A549 (cell line): ENCODE results near the gene CEACAM4. TPM values are rescaled to one million over a fixed set of nuclear protein-coding genes. Genes with fewer than 3 reads are reported as not detected.

Source experiments
- ATAC-seq, 2 experiments: fragments of 200-7000 bp in 1 of 2; fragments of >200 bp in 1 of 2; cut with Nextera tagmentation in 1 of 2; cut with Tn5 transposase in 1 of 2; 3 replicates each; pipeline versions ENCODE4 v1.8.0 to v1.9.1; 2018 to 2020; ENCODE audit warnings: mild to moderate bottlenecking in 1 of 2, moderate library complexity in 1 of 2
- CTCF ChIA-PET: fragments of 300-600 bp; sonication (Branson Sonifier 250); formaldehyde crosslinking; extraction: SDS; loops from one replicate; lab custom pipeline; 2021; ENCODE audit warnings: antibody characterized with exemption, inconsistent platforms; lab: Yijun Ruan, JAX
- POLR2A ChIA-PET: fragments of 350-600 bp; formaldehyde crosslinking; extraction: SDS; loops from one replicate; lab custom pipeline; 2021; ENCODE audit warnings: antibody characterized with exemption, inconsistent platforms; lab: Yijun Ruan, JAX
- DNase-seq, 2 experiments: peaks; one replicate each; pipeline versions ENCODE4 v3.0.0 to v3.0.0-alpha.2; 2011 to 2016; ENCODE audit warnings: low read depth in 1 of 2, low spot score in 1 of 2
- FAIRE-seq: peaks from 2 replicates; lab custom pipeline; 2011; peaks lifted over from hg19 to GRCh38; lab: Jason Lieb, UNC
- H3K27ac ChIP-seq, 2 experiments: fragments of >200 bp; sonication (Bioruptor Twin); formaldehyde crosslinking; 3 replicates each; pipeline ENCODE4 v1.5.1; 2016 to 2017
- H3K4me1 ChIP-seq: fragments of >200 bp; sonication (Bioruptor Twin); formaldehyde crosslinking; 3 replicates; pipeline ENCODE4 v1.6.1; 2016
- H3K4me2 ChIP-seq: fragments of >200 bp; sonication (Bioruptor Twin); formaldehyde crosslinking; 3 replicates; pipeline ENCODE4 v1.6.1; 2016
- H3K4me3 ChIP-seq: fragments of >200 bp; sonication (Bioruptor Twin); formaldehyde crosslinking; 3 replicates; pipeline ENCODE4 v1.5.1; 2016
- H3K9me3 ChIP-seq: fragments of >200 bp; sonication (Bioruptor Twin); formaldehyde crosslinking; 3 replicates; pipeline ENCODE4 v1.6.1; 2016
- ATOH8 ChIP-seq: fragments of 250-450 bp; sonication (Bioruptor Pico); IDR thresholded peaks from 2 replicates; pipeline ENCODE4 v1.5.0; 2020; ENCODE audit warnings: low read depth, mild to moderate bottlenecking, moderate library complexity
- CHD2 ChIP-seq: fragments of 150-350 bp; IDR thresholded peaks from 2 replicates; pipeline ENCODE4 v1.6.1; 2014; ENCODE audit warnings: low read length; ENCODE audit not compliant: partially characterized antibody
- EHF ChIP-seq: fragments of 250-450 bp; sonication (Bioruptor Pico); IDR thresholded peaks from 2 replicates; pipeline ENCODE4 v1.5.0; 2020; ENCODE audit warnings: mild to moderate bottlenecking
- ELK1 ChIP-seq: fragments of 150-350 bp; IDR thresholded peaks from 2 replicates; pipeline ENCODE4 v1.6.1; 2014; ENCODE audit warnings: low read depth, mild to moderate bottlenecking, low read length
- FOSB ChIP-seq: fragments of 250-450 bp; sonication (Bioruptor Pico); IDR thresholded peaks from 2 replicates; pipeline ENCODE4 v1.5.0; 2020; ENCODE audit warnings: mild to moderate bottlenecking, moderate library complexity
- FOSL2 ChIP-seq, 2 experiments: fragments of 450-650 bp in 1 of 2; fragments of >200 bp in 1 of 2; sonication (Bioruptor Twin) in 1 of 2; formaldehyde crosslinking; IDR thresholded peaks; 2 replicates each; pipeline versions ENCODE4 v1.5.0 to v1.6.1; 2016 to 2020; ENCODE audit warnings: mild to moderate bottlenecking in 1 of 2, moderate library complexity in 1 of 2
- HDAC2 ChIP-seq: fragments of 200-600 bp; sonication (generic); IDR thresholded peaks from 2 replicates; pipeline ENCODE4 v1.6.1; 2016
- HEYL ChIP-seq: fragments of 250-450 bp; sonication (Bioruptor Pico); IDR thresholded peaks from 2 replicates; pipeline ENCODE4 v1.8.0; 2021; ENCODE audit warnings: mild to moderate bottlenecking, moderate library complexity
- JUN ChIP-seq, 2 experiments: fragments of >200 bp; sonication (Bioruptor Twin); formaldehyde crosslinking; IDR thresholded peaks; 2 replicates in 1 of 2; 3 replicates in 1 of 2; pipeline ENCODE4 v1.6.1; 2016 to 2017
- MYC ChIP-seq: IDR thresholded peaks from 2 replicates; pipeline ENCODE4 v1.6.1; 2012; ENCODE audit warnings: mild to moderate bottlenecking, inconsistent platforms, low read length, improper control_type of control experiment, borderline replicate concordance
- NPAS2 ChIP-seq: fragments of 250-450 bp; sonication (Bioruptor Pico); IDR thresholded peaks from 2 replicates; pipeline ENCODE4 v1.8.0; 2022; ENCODE audit warnings: mild to moderate bottlenecking, moderate library complexity, borderline replicate concordance
- RAD21 ChIP-seq, 2 experiments: fragments of >200 bp in 1 of 2; sonication (Bioruptor Twin) in 1 of 2; formaldehyde crosslinking in 1 of 2; IDR thresholded peaks in 1 of 2; conservative IDR thresholded peaks in 1 of 2; 2 replicates in 1 of 2; 3 replicates in 1 of 2; pipeline ENCODE4 v1.6.1; 2012 to 2018; ENCODE audit warnings: inconsistent platforms in 1 of 2
- RARB ChIP-seq: fragments of 250-450 bp; sonication (Bioruptor Pico); IDR thresholded peaks from 2 replicates; pipeline ENCODE4 v1.8.0; 2021; ENCODE audit warnings: mild to moderate bottlenecking, moderate library complexity
- SMC3 ChIP-seq: fragments of >200 bp; sonication (Bioruptor Twin); formaldehyde crosslinking; IDR thresholded peaks from 3 replicates; pipeline ENCODE4 v1.6.1; 2018; ENCODE audit warnings: inconsistent platforms
- TFCP2L1 ChIP-seq: fragments of 250-450 bp; sonication (Bioruptor Pico); IDR thresholded peaks from 2 replicates; pipeline ENCODE4 v1.5.0; 2021; ENCODE audit warnings: mild to moderate bottlenecking
- TP53 ChIP-seq: fragments of 250-450 bp; sonication (Bioruptor Pico); IDR thresholded peaks from 2 replicates; pipeline ENCODE4 v1.5.0; 2021; ENCODE audit warnings: mild to moderate bottlenecking, moderate library complexity
- ZNF302 ChIP-seq: fragments of 250-450 bp; sonication (Bioruptor Pico); IDR thresholded peaks from 2 replicates; pipeline ENCODE4 v1.9.0; 2021; ENCODE audit warnings: inconsistent platforms, mild to moderate bottlenecking, moderate library complexity
- WGBS: methylation state at CpG from one replicate; pipeline ENCODE4 v1.1.6; 2017; ENCODE audit errors: missing lambda C conversion rate; 5-methylcytosine and 5-hydroxymethylcytosine counted together
- polyA plus RNA-seq, 4 experiments: library from polyadenylated mRNA; depleted of rRNA in 3 of 4; stranded (reverse); fragments of >200 nt; fragmentation: RNase III in 1 of 4; extraction: RNeasy Plus Mini Kit Qiagen cat#74134 plus additional on column Dnase treatment in 1 of 4; gene quantifications; 2 replicates in 3 of 4; 3 replicates in 1 of 4; pipeline ENCODE4 v1.2.3, GENCODE V29; 2011 to 2017
- TF ChIP-seq, protein P1 (sequence below): fragments of >200 bp; sonication (Bioruptor Twin); formaldehyde crosslinking; IDR thresholded peaks from 3 replicates; pipeline ENCODE4 v1.5.1; 2016
- TF ChIP-seq, protein P2 (sequence below): fragments of 450-650 bp; IDR thresholded peaks from 2 replicates; pipeline ENCODE4 v1.6.1; 2014; ENCODE audit warnings: antibody characterized with exemption
- TF ChIP-seq, protein P3 (sequence below): fragments of >200 bp; sonication (Bioruptor Twin); formaldehyde crosslinking; IDR thresholded peaks from 2 replicates; pipeline ENCODE4 v1.6.1; 2016

The CEACAM4 gene
- polyA plus RNA-seq, 2 of the 4 experiments (the other 2 are of a cell fraction): not detected

GRCh38 chr19:41641879-41642485 is 15.1 kb upstream of the CEACAM4 start:
- H3K9me3 ChIP-seq: no peaks in the 10 kb centered on the region
- CTCF ChIA-PET: interaction anchor here (0.6 to 12.6 kb wide), 92 partner anchors 9 to 847 kb away, joined by 3 to 261 read pairs (median 6); partner anchors contain the start of genes B9D2, CEACAM21, CEACAM3 and CEACAM4
- H3K4me2 ChIP-seq: no peak overlapping the region
- no peaks in the 10 kb centered on the region for H3K4me1 ChIP-seq
- H3K27ac ChIP-seq: no peak overlapping the region
- POLR2A ChIA-PET: no interaction called here
- TF ChIP-seq MYC (no peak), RAD21 (conservative IDR thresholded peaks at IDR 0.05 in 1 of 2, IDR thresholded peaks at IDR 0.05 in 1 of 2) (peak; percentile 95 to 98), SMC3 (peak; percentile 95)
- TF ChIP-seq, protein P1, sequence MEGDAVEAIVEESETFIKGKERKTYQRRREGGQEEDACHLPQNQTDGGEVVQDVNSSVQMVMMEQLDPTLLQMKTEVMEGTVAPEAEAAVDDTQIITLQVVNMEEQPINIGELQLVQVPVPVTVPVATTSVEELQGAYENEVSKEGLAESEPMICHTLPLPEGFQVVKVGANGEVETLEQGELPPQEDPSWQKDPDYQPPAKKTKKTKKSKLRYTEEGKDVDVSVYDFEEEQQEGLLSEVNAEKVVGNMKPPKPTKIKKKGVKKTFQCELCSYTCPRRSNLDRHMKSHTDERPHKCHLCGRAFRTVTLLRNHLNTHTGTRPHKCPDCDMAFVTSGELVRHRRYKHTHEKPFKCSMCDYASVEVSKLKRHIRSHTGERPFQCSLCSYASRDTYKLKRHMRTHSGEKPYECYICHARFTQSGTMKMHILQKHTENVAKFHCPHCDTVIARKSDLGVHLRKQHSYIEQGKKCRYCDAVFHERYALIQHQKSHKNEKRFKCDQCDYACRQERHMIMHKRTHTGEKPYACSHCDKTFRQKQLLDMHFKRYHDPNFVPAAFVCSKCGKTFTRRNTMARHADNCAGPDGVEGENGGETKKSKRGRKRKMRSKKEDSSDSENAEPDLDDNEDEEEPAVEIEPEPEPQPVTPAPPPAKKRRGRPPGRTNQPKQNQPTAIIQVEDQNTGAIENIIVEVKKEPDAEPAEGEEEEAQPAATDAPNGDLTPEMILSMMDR: peak; percentile 99
- TF ChIP-seq, protein P2, sequence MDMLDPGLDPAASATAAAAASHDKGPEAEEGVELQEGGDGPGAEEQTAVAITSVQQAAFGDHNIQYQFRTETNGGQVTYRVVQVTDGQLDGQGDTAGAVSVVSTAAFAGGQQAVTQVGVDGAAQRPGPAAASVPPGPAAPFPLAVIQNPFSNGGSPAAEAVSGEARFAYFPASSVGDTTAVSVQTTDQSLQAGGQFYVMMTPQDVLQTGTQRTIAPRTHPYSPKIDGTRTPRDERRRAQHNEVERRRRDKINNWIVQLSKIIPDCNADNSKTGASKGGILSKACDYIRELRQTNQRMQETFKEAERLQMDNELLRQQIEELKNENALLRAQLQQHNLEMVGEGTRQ: no peak
- TF ChIP-seq, all 56 proteins: peak for 3
- WGBS: 3% methylated on average over 6 of the region's 6 CpGs
- no peak overlapping the region for H3K4me3 ChIP-seq
- ATAC-seq: peak; percentile 94 to 99
- peak; percentile 78 to 99 for DNase-seq
- FAIRE-seq: peak; percentile 100

DNA sequence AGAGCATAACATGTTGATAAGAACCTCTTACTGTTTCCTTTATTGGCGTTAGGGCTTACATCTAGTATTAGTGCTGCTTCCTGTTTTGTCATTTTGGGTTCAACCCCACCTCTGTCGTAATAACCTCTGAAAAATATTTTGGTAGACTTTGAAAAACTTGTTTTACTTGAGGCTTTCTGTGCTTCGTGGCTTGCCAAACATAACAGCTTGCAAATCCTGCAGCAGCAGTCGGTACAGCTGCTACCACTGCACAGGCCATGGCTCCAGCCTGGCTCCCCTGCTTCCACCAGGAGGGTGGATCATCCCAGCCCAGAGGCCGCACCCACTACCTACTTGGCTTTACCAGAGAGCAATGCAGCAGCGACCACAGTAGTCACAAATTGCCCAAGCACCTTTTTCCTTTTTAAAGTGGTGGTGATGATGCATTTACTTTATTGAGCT is 11.8 kb upstream of the CEACAM4 start:
- WGBS: under 1% methylated on average over 6 of the region's 6 CpGs
- ChIA-PET CTCF (interaction anchor here (0.6 to 12.6 kb wide), 22 partner anchors 8 to 198 kb away, joined by 3 to 261 read pairs (median 20); partner anchors contain the start of genes CEACAM3, CEACAM5, CEACAM6 and CEACAM7), POLR2A (no interaction called here)
- DNase-seq (no peak), FAIRE-seq (no peak), ATAC-seq (no peak)
- no peak overlapping the region for H3K4me2 ChIP-seq
- TF ChIP-seq, protein P2: no peak
- TF ChIP-seq FOSB (CRISPR knock-in tag): no peak
- no peak for TF ChIP-seq CHD2
- TF ChIP-seq HDAC2: no peak
- TF ChIP-seq, protein P3, sequence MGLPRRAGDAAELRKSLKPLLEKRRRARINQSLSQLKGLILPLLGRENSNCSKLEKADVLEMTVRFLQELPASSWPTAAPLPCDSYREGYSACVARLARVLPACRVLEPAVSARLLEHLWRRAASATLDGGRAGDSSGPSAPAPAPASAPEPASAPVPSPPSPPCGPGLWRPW: no peak
- no peak for TF ChIP-seq RARB
- TF ChIP-seq MYC: no peak
- TF ChIP-seq FOSL2 (IDR thresholded peaks at IDR 0.05): no peak
- no peak for TF ChIP-seq FOSL2 (CRISPR knock-in tag; IDR thresholded peaks at IDR 0.05)
- no peak for TF ChIP-seq JUN (IDR thresholded peaks at IDR 0.05)
- no peak for TF ChIP-seq NPAS2 (CRISPR knock-in tag)
- no peak for TF ChIP-seq TP53 (CRISPR knock-in tag)
- H3K27ac ChIP-seq: no peak overlapping the region
- H3K4me3 ChIP-seq: no peak overlapping the region
- H3K4me1 ChIP-seq: no peaks in the 10 kb centered on the region
- H3K9me3 ChIP-seq: no peaks in the 10 kb centered on the region

GRCh38 chr19:41637484-41637883 is 10.6 kb upstream of the CEACAM4 start:
- ATAC-seq (no peak), FAIRE-seq (no peak), DNase-seq (no peak)
- Histone ChIP-seq H3K9me3 (no peaks in the 10 kb centered on the region), H3K4me1 (no peaks in the 10 kb centered on the region), H3K4me3 (no peak overlapping the region), H3K27ac (no peak overlapping the region), H3K4me2 (no peak overlapping the region)
- POLR2A ChIA-PET: no interaction called here
- CTCF ChIA-PET: interaction anchor here (0.9 to 12.6 kb wide), 20 partner anchors 10 to 188 kb away, joined by 3 to 261 read pairs (median 8); partner anchors contain the start of genes CEACAM3, CEACAM5, CEACAM6 and CEACAM7
- 13% methylated on average over 2 of the region's 2 CpGs for WGBS
- TF ChIP-seq JUN (IDR thresholded peaks at IDR 0.05): no peak
- no peak for TF ChIP-seq NPAS2 (CRISPR knock-in tag)
- TF ChIP-seq, protein P1: no peak
- TF ChIP-seq ELK1: no peak
- TF ChIP-seq HEYL (CRISPR knock-in tag): no peak
- no peak for TF ChIP-seq ATOH8 (CRISPR knock-in tag)
- TF ChIP-seq EHF (CRISPR knock-in tag): no peak
- TF ChIP-seq ZNF302 (CRISPR knock-in tag): no peak
- no peak for TF ChIP-seq TFCP2L1
